K562 (cell line): ENCODE data around the gene ACTC1. TPM values are rescaled to one million over a fixed set of nuclear protein-coding genes. Genes with fewer than 3 reads are reported as not detected.

ENCODE experiments used
- ARID1B ChIP-seq: fragments of 450-650 bp; IDR thresholded peaks from 2 replicates; pipeline ENCODE4 v1.6.1; 2016; ENCODE audit warnings: antibody characterized with exemption, mild to moderate bottlenecking, inconsistent platforms
- ATF7 ChIP-seq: fragments of 450-650 bp; IDR thresholded peaks from 2 replicates; pipeline ENCODE4 v1.7.1; 2014; ENCODE audit warnings: mild to moderate bottlenecking, moderate library complexity
- DACH1 ChIP-seq: fragments of 450-650 bp; IDR thresholded peaks from 2 replicates; pipeline ENCODE4 v1.6.1; 2018; ENCODE audit not compliant: partially characterized antibody
- ETV5 ChIP-seq: sonication (generic); formaldehyde crosslinking; IDR thresholded peaks from 2 replicates; pipeline ENCODE4 v1.4.0; 2020; ENCODE audit warnings: low read depth, mild to moderate bottlenecking, missing genetic modification reagents
- MCM2 ChIP-seq: fragments of 450-650 bp; IDR thresholded peaks from 2 replicates; pipeline ENCODE4 v1.6.1; 2017; ENCODE audit warnings: low read depth, mild to moderate bottlenecking
- MXI1 ChIP-seq: IDR thresholded peaks from 2 replicates; pipeline ENCODE4 v1.6.1; 2011; ENCODE audit warnings: low read depth, mild to moderate bottlenecking, improper control_type of control experiment, low read length
- NR2C2 ChIP-seq, 2 experiments: fragments of 200-800 bp in 1 of 2; sonication (Bioruptor generic) in 1 of 2; sonication (generic) in 1 of 2; formaldehyde crosslinking in 1 of 2; IDR thresholded peaks; 2 replicates each; pipeline versions ENCODE4 v1.6.1 to v1.8.0; 2016 to 2022; ENCODE audit warnings: mild to moderate bottlenecking in 1 of 2, missing compliant biosample characterization in 1 of 2, missing genetic modification characterization in 1 of 2, missing genetic modification reagents in 1 of 2
- NR2F6 ChIP-seq: fragments of 450-650 bp; formaldehyde crosslinking; IDR thresholded peaks from 2 replicates; pipeline ENCODE4 v1.4.0; 2020; ENCODE audit warnings: mild to moderate bottlenecking
- PRPF4 ChIP-seq: fragments of 200-400 bp; formaldehyde crosslinking; IDR thresholded peaks from one replicate; pipeline ENCODE4 v1.6.1; 2017; ENCODE audit warnings: low read length, low read depth, mild to moderate bottlenecking; ENCODE audit not compliant: insufficient read depth, poor library complexity, severe bottlenecking
- TCF3 ChIP-seq: sonication (generic); formaldehyde crosslinking; IDR thresholded peaks from 2 replicates; pipeline ENCODE4 v1.4.0; 2020; ENCODE audit warnings: mild to moderate bottlenecking, missing genetic modification reagents
- ZNF589 ChIP-seq: fragments of 200-800 bp; sonication (Bioruptor generic); IDR thresholded peaks from 2 replicates; pipeline ENCODE4 v1.6.1; 2016; ENCODE audit warnings: low read depth, missing genetic modification characterization, missing compliant biosample characterization
- polyA plus RNA-seq, 8 experiments: library from polyadenylated mRNA; depleted of rRNA in 4 of 8; stranded (reverse) in 5 of 8; unstranded in 3 of 8; fragments of >200 nt; fragmentation: Nextera tagmentation in 2 of 8; fragmentation: Illumina TruSeq in 1 of 8; extraction: Ambion mirVana in 2 of 8; extraction: Trizol in 1 of 8; gene quantifications; 2 replicates each; pipeline versions ENCODE4 v1.2.1 to v1.2.3, GENCODE V29; 2011 to 2014; ENCODE audit warnings: inconsistent platforms in 1 of 8, missing spikeins in 1 of 8
- total RNA-seq, 7 experiments: library from RNA; depleted of rRNA in 6 of 7; stranded (reverse); fragments of >200 nt in 6 of 7; fragmentation: Illumina TruSeq in 2 of 7; extraction: Trizol in 2 of 7; gene quantifications; 2 replicates each; pipeline versions ENCODE4 v1.2.1 to v1.2.3, GENCODE V29; 2011 to 2021; ENCODE audit warnings: low replicate concordance in 1 of 7
- TF ChIP-seq, protein P1 (sequence below): sonication (generic); formaldehyde crosslinking; IDR thresholded peaks from 2 replicates; pipeline ENCODE4 v1.8.0; 2022; ENCODE audit warnings: mild to moderate bottlenecking, missing genetic modification reagents
- TF ChIP-seq, protein P2 (sequence below): fragments of 250-450 bp; sonication (Bioruptor Pico); IDR thresholded peaks from 2 replicates; pipeline ENCODE4 v1.4.0; 2020; ENCODE audit warnings: mild to moderate bottlenecking, moderate library complexity
- TF ChIP-seq, protein P3 (sequence below), 2 experiments: fragments of 150-350 bp in 1 of 2; IDR thresholded peaks; 2 replicates each; pipeline ENCODE4 v1.6.1; 2012 to 2016; ENCODE audit warnings: low read depth in 2 of 2, low read length in 2 of 2, mild to moderate bottlenecking in 1 of 2, moderate library complexity in 1 of 2
- TF ChIP-seq, protein P4 (sequence below): fragments of 450-650 bp; formaldehyde crosslinking; IDR thresholded peaks from 2 replicates; pipeline ENCODE4 v1.4.0; 2020; ENCODE audit warnings: mild to moderate bottlenecking

ACTC1 gene
- total and polyA plus RNA-seq, 9 of the 15 experiments (the other 6 are each of a cell fraction or from before 2014, with no cell fraction given) = 0.08 to 0.84 (median 0.17) TPM; not detected in 3

DNA sequence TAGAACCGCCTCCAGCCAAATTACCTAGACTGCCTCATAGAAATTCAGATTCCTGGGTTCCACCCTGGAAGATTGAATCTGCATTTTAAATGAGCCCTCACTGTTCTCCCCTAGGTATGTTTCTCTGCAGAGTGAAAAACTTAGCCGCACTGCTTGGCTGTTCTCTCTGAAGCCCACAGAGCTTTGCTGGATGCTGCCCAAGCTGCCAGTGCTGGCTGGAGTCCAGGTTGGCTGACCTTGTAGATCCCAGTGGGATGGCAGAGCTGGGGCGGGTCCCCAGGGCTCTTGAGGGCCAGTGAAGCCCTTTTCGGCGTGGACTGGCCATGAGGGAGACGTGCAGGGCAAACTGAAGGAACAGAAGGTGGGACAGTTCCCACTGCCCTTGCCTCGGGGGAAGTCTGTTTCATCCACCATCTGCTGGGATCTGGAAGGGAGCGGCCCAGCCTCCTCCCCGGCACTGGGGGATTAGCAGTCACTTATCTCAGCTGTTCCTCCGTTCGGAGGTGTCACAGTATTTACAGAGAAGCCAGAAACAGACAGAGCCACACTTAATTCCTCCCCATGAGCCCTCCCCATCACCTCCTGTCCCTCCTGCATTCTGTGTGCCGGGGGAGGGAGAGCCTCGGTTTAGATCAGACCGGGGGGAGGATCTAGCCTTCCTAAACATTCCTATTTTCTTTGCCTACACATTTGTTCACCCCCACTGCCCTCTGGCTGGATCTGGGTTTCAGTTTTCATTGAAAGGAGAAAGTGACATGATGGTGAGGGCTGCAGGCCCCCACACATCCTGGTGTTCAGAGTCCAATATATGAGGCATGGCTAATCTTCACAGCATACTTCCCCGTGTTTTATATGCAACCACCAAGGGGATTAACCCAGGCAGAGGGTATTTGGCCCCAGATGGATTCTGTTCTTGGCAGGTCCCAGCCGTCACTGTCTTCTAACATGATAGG is 4.1 kb upstream of the ACTC1 start (continued):
- TF ChIP-seq ETV5 (CRISPR knock-in tag) (no peak), DACH1 (peak; percentile 17), ZNF589 (CRISPR knock-in tag) (no peak), MCM2 (no peak), ARID1B (peak; percentile 67), NR2C2 (CRISPR knock-in tag; IDR thresholded peaks at IDR 0.05) (no peak), NR2C2 (tag; IDR thresholded peaks at IDR 0.05) (no peak), ATF7 (0 out of 2 replicates have a peak, but pooled peaks have one; percentile 44), MXI1 (no peak), TCF3 (CRISPR knock-in tag) (peak; percentile 69), PRPF4 (no peak), NR2F6 (CRISPR knock-in tag) (no peak)
- TF ChIP-seq, protein P1, sequence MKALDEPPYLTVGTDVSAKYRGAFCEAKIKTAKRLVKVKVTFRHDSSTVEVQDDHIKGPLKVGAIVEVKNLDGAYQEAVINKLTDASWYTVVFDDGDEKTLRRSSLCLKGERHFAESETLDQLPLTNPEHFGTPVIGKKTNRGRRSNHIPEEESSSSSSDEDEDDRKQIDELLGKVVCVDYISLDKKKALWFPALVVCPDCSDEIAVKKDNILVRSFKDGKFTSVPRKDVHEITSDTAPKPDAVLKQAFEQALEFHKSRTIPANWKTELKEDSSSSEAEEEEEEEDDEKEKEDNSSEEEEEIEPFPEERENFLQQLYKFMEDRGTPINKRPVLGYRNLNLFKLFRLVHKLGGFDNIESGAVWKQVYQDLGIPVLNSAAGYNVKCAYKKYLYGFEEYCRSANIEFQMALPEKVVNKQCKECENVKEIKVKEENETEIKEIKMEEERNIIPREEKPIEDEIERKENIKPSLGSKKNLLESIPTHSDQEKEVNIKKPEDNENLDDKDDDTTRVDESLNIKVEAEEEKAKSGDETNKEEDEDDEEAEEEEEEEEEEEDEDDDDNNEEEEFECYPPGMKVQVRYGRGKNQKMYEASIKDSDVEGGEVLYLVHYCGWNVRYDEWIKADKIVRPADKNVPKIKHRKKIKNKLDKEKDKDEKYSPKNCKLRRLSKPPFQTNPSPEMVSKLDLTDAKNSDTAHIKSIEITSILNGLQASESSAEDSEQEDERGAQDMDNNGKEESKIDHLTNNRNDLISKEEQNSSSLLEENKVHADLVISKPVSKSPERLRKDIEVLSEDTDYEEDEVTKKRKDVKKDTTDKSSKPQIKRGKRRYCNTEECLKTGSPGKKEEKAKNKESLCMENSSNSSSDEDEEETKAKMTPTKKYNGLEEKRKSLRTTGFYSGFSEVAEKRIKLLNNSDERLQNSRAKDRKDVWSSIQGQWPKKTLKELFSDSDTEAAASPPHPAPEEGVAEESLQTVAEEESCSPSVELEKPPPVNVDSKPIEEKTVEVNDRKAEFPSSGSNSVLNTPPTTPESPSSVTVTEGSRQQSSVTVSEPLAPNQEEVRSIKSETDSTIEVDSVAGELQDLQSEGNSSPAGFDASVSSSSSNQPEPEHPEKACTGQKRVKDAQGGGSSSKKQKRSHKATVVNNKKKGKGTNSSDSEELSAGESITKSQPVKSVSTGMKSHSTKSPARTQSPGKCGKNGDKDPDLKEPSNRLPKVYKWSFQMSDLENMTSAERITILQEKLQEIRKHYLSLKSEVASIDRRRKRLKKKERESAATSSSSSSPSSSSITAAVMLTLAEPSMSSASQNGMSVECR (CRISPR knock-in tag) = no peak
- TF ChIP-seq, protein P2, sequence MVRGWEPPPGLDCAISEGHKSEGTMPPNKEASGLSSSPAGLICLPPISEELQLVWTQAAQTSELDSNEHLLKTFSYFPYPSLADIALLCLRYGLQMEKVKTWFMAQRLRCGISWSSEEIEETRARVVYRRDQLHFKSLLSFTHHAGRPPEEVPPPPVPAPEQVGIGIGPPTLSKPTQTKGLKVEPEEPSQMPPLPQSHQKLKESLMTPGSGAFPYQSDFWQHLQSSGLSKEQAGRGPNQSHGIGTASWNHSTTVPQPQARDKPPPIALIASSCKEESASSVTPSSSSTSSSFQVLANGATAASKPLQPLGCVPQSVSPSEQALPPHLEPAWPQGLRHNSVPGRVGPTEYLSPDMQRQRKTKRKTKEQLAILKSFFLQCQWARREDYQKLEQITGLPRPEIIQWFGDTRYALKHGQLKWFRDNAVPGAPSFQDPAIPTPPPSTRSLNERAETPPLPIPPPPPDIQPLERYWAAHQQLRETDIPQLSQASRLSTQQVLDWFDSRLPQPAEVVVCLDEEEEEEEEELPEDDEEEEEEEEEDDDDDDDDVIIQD (CRISPR knock-in tag) = no peak
- TF ChIP-seq, protein P3, sequence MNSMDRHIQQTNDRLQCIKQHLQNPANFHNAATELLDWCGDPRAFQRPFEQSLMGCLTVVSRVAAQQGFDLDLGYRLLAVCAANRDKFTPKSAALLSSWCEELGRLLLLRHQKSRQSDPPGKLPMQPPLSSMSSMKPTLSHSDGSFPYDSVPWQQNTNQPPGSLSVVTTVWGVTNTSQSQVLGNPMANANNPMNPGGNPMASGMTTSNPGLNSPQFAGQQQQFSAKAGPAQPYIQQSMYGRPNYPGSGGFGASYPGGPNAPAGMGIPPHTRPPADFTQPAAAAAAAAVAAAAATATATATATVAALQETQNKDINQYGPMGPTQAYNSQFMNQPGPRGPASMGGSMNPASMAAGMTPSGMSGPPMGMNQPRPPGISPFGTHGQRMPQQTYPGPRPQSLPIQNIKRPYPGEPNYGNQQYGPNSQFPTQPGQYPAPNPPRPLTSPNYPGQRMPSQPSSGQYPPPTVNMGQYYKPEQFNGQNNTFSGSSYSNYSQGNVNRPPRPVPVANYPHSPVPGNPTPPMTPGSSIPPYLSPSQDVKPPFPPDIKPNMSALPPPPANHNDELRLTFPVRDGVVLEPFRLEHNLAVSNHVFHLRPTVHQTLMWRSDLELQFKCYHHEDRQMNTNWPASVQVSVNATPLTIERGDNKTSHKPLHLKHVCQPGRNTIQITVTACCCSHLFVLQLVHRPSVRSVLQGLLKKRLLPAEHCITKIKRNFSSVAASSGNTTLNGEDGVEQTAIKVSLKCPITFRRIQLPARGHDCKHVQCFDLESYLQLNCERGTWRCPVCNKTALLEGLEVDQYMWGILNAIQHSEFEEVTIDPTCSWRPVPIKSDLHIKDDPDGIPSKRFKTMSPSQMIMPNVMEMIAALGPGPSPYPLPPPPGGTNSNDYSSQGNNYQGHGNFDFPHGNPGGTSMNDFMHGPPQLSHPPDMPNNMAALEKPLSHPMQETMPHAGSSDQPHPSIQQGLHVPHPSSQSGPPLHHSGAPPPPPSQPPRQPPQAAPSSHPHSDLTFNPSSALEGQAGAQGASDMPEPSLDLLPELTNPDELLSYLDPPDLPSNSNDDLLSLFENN (IDR thresholded peaks at IDR 0.05; ENCODE audit: low read depth in 2 of 2, low read length in 2 of 2) = no peak
- TF ChIP-seq, protein P4, sequence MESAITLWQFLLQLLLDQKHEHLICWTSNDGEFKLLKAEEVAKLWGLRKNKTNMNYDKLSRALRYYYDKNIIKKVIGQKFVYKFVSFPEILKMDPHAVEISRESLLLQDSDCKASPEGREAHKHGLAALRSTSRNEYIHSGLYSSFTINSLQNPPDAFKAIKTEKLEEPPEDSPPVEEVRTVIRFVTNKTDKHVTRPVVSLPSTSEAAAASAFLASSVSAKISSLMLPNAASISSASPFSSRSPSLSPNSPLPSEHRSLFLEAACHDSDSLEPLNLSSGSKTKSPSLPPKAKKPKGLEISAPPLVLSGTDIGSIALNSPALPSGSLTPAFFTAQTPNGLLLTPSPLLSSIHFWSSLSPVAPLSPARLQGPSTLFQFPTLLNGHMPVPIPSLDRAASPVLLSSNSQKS (CRISPR knock-in tag) = no peak
